Measurements from ENCODE around the gene SH2D3C.

DNA sequence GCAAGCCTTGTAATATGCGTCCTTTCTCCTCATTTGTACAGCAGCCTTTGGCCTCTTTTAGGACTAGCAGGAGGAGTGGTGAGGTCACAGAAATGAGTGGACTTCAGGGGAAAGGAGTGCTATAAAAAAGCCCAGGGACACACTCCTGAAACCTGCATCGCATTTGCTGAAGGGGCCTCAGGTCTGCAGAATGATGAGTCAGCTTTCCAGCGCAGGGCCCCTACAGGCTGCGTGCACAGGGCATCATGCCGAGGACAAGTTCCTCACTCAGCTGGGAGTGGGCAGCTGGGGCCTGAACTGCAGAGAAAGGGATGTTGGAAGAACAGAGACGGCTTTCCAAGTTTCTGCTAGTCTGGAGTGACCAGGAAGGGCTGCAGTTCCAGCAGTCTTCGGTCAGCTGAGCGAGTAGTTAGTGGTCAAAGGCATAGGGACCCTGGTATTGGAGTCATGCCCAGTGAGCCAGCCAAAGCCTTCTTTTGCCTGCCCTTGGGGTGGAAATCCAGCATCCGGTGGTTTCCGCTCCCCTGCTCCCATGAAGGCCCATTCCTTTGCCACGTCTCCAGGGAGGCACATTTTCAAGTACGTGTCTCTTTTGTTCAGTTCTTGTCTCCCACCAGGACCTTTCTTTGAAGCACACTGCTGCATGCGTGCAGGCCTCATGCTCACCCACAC lies 89.0 kb downstream of the SH2D3C start:
- TF ChIP-seq, protein P1, sequence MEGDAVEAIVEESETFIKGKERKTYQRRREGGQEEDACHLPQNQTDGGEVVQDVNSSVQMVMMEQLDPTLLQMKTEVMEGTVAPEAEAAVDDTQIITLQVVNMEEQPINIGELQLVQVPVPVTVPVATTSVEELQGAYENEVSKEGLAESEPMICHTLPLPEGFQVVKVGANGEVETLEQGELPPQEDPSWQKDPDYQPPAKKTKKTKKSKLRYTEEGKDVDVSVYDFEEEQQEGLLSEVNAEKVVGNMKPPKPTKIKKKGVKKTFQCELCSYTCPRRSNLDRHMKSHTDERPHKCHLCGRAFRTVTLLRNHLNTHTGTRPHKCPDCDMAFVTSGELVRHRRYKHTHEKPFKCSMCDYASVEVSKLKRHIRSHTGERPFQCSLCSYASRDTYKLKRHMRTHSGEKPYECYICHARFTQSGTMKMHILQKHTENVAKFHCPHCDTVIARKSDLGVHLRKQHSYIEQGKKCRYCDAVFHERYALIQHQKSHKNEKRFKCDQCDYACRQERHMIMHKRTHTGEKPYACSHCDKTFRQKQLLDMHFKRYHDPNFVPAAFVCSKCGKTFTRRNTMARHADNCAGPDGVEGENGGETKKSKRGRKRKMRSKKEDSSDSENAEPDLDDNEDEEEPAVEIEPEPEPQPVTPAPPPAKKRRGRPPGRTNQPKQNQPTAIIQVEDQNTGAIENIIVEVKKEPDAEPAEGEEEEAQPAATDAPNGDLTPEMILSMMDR (conservative IDR thresholded peaks at IDR 0.05 in 1 of 2, IDR thresholded peaks at IDR 0.05 in 1 of 2; ENCODE audit: extremely low read depth in 1 of 2, insufficient read depth in 1 of 2, low read depth in 1 of 2, low read length in 2 of 2) = no peak
- no peak for TF ChIP-seq EZH2 (IDR thresholded peaks at IDR 0.05; ENCODE audit: borderline replicate concordance, low read length)

Measured in mammary epithelial cell (primary cell).